ENCODE measurements around the gene NME3.

DNA sequence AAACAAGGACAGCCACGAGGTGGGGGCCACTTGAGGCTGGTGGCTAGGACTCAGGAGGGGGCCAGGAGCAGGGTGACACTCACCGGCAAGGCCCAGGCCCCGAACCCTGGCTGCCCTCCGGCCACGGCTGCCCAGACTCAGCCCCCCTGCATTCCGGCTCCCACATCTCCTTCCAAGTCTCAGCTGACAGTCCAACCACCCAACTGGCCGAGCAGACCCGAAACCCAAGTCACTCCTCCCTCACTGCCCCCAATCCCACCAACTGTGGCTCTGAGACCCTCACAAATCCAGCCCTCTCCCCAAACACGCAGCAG, 45.9 kb upstream of the NME3 start:
- TF ChIP-seq CTCF (IDR thresholded peaks at IDR 0.05) (no peak), POLR2A (IDR thresholded peaks at IDR 0.05) (no peak)

Data from Peyer's patch (tissue), 4 donors.